ENCODE results near the gene MGLL.

DNA sequence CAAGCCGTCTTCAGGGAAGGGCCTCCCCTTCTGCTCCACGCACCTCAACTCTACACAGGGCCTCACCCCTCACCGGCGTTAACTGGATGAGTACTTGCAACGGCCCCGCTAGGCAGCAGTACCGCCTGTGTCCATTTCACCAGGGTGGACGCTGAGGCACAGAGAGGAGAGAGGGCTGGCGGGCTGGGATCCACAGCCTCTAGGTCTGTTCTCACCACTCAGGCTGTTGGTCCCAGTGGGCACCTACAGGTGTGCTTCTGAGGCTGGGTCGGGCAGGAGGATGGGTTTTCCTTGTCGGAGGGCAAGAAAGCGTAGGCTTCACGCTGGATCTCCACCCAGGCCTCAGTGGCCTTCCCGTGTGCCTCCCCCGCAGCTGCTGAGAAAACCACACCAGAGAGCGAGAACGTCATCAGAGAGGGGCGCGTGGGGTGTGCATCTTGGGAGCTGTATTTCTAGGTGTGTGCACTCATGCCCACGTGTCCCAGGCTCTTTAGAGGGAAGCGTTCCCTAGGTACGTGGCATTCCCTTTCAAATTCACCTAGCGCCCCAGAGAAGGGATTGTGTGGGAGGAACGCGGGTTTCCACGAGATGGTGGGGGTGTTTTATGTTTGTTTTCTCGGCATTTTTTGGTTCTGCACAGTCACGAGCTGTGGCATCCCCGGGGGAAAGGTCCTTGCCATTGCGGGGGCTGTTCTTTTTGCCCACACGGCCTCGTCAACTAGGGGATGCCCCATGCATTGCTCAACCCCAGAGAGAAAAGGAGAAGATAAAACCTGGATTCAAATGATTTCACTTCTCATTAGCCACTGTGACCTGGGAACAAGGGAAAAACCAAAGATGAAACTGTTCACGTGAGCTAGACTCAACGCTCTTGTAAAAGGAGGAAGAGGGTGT, 67.7 kb downstream of the MGLL start:
- no peak for TF ChIP-seq CTCF (IDR thresholded peaks at IDR 0.05)
- no peak for TF ChIP-seq POLR2A (IDR thresholded peaks at IDR 0.05)
- TF ChIP-seq EP300 (IDR thresholded peaks at IDR 0.05): no peak

Data from ovary (tissue), 3 donors.